ENCODE data around the gene GNPNAT1.
A peak's percentile ranks its signal among the peaks of the same experiment; 100 is the strongest.

GNPNAT1 gene

GRCh38 chr14:52791223-52792096 is at the start of gene GNPNAT1:
GNPNAT1 (minus strand) TSS chr14:52791607; CDS start chr14:52784650, 6,957 bp downstream.
- peak; percentile 73 to 83 for DNase-seq (ENCODE audit: low read depth in 2 of 2)

GRCh38 chr14:52840877-52841276 is 49.5 kb upstream of the GNPNAT1 start:
- no peak for DNase-seq (ENCODE audit: low read depth in 2 of 2)

DNA sequence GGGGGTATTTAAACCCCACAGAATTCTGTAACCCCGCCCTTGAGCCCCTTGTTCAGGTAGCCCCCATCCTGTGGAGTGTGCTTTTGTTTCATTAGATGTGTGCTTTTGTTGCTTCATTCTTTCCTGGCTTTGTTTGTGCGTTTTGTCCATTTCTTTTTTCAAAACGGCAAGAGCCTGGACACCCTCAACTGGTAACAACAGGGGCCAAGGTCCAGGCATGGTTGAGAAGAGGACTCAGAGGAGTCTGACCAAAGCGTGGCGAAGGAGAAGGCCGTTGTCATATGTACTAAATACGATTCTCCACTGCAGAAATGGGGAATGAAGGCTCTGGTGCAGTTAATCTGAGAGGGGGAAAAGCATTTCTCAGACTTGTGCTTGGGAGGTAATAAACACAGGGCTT is 46.0 kb upstream of the GNPNAT1 start:
- no peak for DNase-seq (ENCODE audit: low read depth in 2 of 2)

- no peak for DNase-seq (ENCODE audit: low read depth in 2 of 2)
Measured at GRCh38 chr14:52836063-52836462, 44.7 kb upstream of the GNPNAT1 start.

DNA sequence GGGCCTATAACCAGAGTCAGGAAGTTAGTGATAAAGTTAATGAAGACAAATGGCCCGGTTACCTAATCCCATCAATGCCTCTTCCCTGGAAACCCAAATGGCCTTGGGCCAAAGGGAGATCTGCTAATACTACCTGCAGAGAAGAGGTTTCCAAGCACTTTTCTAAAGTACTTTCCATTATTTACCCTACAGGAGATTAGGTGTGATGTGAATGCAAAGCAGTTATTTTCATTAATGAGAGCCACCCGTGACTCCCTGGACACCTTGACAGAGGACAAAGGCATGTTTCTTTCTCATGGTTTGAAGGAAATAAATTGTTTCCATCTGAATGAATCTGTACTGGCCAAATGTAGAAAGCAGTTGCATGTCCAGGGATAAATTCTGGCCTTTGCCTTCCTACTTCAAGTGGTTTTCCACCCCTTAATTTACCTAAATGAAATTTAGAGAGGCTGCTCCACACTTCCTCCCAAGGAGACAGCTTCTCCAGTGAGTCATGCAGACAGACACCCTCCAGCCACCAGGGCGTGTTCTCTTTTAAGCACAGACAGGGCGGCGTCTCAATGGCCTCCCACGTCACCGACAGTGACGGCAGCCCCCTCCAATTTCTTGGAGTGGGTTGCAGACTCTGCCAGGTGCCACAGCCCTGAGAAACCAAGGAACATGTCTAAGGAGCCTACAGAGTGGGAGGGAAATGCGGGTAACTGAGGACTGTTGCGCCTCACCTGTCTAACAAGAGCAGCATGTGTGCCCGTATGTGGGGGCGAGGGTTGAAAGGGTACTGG is 43.9 kb upstream of the GNPNAT1 start:
- DNase-seq (ENCODE audit: low read depth in 2 of 2) = no peak

GRCh38 chr14:52834440-52834842 is 43.0 kb upstream of the GNPNAT1 start:
- no peak for DNase-seq (ENCODE audit: low read depth in 2 of 2)

- no peak for DNase-seq (ENCODE audit: low read depth in 2 of 2)
Measured at GRCh38 chr14:52833891-52834290, 42.5 kb upstream of the GNPNAT1 start.

DNA sequence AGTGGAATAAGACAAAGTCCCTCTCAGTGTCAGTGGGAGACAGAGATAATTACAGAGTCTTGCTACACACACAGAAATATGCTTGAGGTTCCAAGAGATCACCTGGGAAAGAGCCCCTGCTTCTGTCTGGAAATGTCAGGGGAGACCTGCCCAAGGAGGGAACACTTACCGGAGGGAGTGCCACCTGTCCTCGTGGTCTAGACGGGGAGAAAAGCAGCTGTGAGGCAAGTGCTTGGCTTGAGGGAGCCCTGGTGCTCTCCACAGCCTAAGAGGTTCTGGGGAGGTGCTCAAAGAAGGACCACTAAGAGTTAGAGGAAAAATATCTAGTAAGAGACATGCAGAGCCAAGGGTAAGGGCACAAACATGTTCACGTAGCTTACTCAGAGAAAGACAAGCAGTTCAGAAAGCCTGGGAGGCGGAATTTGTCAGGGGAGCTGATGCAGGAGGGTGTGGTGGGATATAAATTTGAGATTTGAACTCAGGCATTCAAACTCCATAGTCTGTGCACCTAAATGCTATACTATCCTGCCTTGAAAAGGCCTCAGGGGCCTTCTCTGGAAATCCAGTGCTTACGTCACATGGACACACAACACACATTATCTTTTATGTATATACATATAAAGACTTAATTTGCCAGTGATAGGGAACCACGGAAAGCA is 38.2 kb upstream of the GNPNAT1 start:
- DNase-seq (ENCODE audit: low read depth in 2 of 2) = no peak

GRCh38 chr14:52827426-52827825 is 36.0 kb upstream of the GNPNAT1 start:
- DNase-seq (ENCODE audit: low read depth in 2 of 2) = no peak

DNA sequence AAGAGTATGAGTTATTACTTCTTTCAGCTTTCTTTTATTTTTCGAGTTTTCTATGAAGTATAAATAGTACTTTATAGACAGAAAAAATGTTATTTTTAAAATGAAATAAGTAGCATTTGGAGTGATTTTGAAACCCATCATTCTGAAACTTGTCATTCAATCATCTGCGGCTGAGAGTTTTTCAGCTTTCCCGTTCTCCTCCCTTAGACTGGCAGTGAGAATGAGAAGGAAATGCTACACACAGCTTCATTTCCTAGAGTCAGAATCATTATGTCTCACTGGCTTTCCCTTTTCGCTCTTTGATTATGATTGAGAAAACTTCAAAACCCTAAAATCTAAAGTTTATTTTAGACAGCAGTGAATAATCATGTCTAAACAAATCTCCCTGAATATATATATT is 33.7 kb upstream of the GNPNAT1 start:
- no peak for DNase-seq (ENCODE audit: low read depth in 2 of 2)

DNA sequence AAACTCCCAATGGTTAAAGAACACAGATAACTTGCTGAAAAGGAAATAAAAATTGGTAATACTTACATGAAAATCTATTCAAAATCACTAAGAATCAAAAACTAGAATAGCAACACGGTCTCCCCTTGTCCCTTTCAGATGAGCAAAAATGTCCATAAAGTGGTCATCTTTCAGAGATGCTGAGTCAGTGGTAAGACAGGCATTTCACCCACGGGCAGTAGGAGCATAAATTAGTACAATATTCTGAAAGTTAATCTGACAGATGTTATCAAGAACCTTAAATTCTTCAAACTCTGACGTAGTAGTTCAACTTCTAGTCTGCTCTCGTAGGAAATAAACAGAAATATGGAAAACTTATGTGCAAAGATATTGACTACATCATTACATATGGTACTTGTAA is 33.1 kb upstream of the GNPNAT1 start:
- DNase-seq (ENCODE audit: low read depth in 2 of 2) = no peak

- DNase-seq (ENCODE audit: low read depth in 2 of 2) = no peak
Measured at GRCh38 chr14:52821805-52822250, 30.4 kb upstream of the GNPNAT1 start.

- no peak for DNase-seq (ENCODE audit: low read depth in 2 of 2)
Measured at GRCh38 chr14:52808101-52808500, 16.7 kb upstream of the GNPNAT1 start.

- no peak for DNase-seq (ENCODE audit: low read depth in 2 of 2)
Measured at GRCh38 chr14:52806115-52806514, 14.7 kb upstream of the GNPNAT1 start.

GRCh38 chr14:52802597-52802996 is 11.2 kb upstream of the GNPNAT1 start:
- DNase-seq (ENCODE audit: low read depth in 2 of 2) = no peak

DNA sequence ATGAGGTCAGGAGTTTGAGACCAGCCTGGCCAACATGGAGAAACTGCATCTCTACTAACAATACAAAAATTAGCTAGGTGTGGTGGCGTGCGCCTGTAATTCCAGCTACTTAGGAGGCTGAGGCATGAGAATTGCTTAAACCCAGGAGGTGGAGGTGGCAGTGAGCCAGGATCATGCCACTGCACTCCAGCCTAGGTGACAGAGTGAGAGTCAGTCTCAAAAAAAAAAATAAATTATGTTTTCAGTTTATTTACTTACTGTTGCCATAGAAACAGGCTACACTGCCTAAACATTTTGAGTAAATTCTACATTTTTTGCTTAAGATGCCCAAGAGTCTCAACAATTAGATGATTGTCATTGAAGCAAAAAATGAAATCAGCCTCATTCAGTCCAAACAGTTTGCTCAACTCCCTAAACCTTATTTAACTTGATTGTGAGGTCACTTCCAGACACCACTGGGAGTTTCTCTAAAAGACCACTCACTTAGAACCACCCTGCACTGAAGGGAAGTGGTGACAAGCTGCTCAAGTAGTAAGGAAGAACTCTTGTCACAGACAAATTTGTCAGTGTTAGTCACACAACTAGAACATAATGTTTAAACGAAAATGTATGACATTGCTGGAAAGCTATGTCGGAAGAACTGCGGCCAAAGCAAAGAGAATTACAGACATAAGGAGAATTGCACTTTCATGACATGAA is 9.8 kb upstream of the GNPNAT1 start:
- DNase-seq (ENCODE audit: low read depth in 2 of 2) = no peak

DNA sequence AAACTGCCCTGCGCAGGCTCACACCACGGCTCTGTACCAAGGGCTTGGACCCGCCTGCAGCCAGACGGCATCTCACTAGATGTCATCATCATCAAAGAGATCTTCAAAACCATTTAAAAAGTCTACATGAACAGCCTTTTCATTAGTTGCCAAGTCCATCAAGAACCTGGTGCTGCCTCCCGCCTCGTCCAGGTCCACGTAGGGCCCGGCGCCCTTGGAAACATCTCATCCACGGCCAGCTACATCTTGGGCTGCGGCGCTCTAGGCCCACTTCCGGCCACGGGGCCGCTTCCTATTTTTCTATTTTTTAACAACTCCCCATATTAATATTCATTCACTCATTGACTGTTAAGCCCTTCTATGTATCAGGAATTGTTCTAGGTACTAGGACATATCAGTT is 7.4 kb upstream of the GNPNAT1 start:
- no peak for DNase-seq (ENCODE audit: low read depth in 2 of 2)

- no peak for DNase-seq (ENCODE audit: low read depth in 2 of 2)
Measured at GRCh38 chr14:52797653-52798052, 6.2 kb upstream of the GNPNAT1 start.

DNA sequence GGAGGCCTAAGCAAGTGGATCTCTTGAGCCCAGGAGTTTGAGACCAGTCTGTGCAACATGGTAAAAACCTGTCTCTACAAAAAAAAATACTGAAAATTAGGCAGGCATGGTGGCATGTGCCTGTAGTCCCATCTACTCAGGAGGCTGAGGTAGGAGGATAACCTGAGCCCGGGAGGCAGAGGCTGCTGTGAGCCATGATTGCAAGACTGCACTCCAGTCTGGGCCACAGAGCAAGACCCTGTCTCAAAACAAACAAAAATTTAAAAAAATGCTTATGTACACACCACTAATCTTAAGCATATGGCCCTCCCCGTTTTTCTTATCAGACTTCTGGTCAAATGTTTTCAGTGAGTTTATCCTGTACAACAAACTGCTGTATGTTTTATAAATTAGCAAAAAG is 1.7 kb upstream of the GNPNAT1 start:
- DNase-seq (ENCODE audit: low read depth in 2 of 2) = no peak

GRCh38 chr14:52792097-52792415 is 649 bp upstream of the GNPNAT1 start:
- DNase-seq (ENCODE audit: low read depth in 2 of 2) = no peak

- DNase-seq (ENCODE audit: low read depth in 2 of 2) = peak in 1 of 2 donors; percentile 3
Measured at GRCh38 chr14:52790756-52791222, 618 bp downstream of the GNPNAT1 start.

Measured in stimulated activated CD4-positive, alpha-beta T cell treated with anti-CD3 and anti-CD28 coated beads, Interleukin-1b, Interleukin-23, amount 100 ng/mL, for 4 hours (primary cell).